Coronary artery (tissue), 2 donors: ENCODE measurements around the gene ITPKA.

Experiments used
- DNase-seq: peaks from one replicate; pipeline ENCODE4 v3.0.0-alpha.2; 2017; ENCODE audit warnings: low spot score
- H3K27ac ChIP-seq, 2 donors: fragments of 200-600 bp; sonication (generic); one replicate each; pipeline ENCODE4 v1.5.1; 2016 to 2019
- H3K4me3 ChIP-seq: fragments of 200-600 bp; sonication (generic); 2 replicates; pipeline ENCODE4 v1.5.1; 2016; ENCODE audit warnings: mild to moderate bottlenecking, moderate library complexity
- CTCF ChIP-seq: fragments of 200-600 bp; sonication (generic); IDR thresholded peaks from one replicate; pipeline ENCODE4 v1.5.1; 2019; ENCODE audit warnings: antibody characterized with exemption

The ITPKA gene

GRCh38 chr15:41483115-41483514, 10.6 kb upstream of the ITPKA start:
- H3K27ac ChIP-seq, result no peak overlapping the region
- TF ChIP-seq CTCF, result no peak
- no peak for DNase-seq
- H3K4me3 ChIP-seq, result no peak overlapping the region

GRCh38 chr15:41483519-41483918, 10.2 kb upstream of the ITPKA start:
- DNase-seq, result no peak
- H3K27ac ChIP-seq, result no peak overlapping the region
- no peak for TF ChIP-seq CTCF
- H3K4me3 ChIP-seq, result no peak overlapping the region

- no peak for DNase-seq
- Histone ChIP-seq H3K4me3 (no peak overlapping the region), H3K27ac (no peak overlapping the region)
- TF ChIP-seq CTCF, result no peak
Measured at GRCh38 chr15:41484937-41485625, 8.6 kb upstream of the ITPKA start.

- no peak for TF ChIP-seq CTCF
- Histone ChIP-seq H3K27ac (no peak overlapping the region), H3K4me3 (no peak overlapping the region)
- no peak for DNase-seq
Measured at GRCh38 chr15:41486286-41486685, 7.4 kb upstream of the ITPKA start.

- no peak for DNase-seq
- H3K4me3 ChIP-seq, result no peak overlapping the region
- no peak for TF ChIP-seq CTCF
- no peak overlapping the region for H3K27ac ChIP-seq
Measured at GRCh38 chr15:41487381-41487780, 6.3 kb upstream of the ITPKA start.

GRCh38 chr15:41487802-41488201, 5.9 kb upstream of the ITPKA start:
- Histone ChIP-seq H3K4me3 (no peak overlapping the region), H3K27ac (no peak overlapping the region)
- DNase-seq, result no peak
- TF ChIP-seq CTCF, result no peak

- H3K27ac ChIP-seq, result no peak overlapping the region
- H3K4me3 ChIP-seq, result no peak overlapping the region
- DNase-seq, result no peak
- TF ChIP-seq CTCF, result no peak
Measured at GRCh38 chr15:41489641-41490040, 4.0 kb upstream of the ITPKA start.
